ENCODE results near the gene CTDSPL2.
"Not testable (repeated sequence)": the region's sequence is repeated elsewhere in the genome, so short reads cannot be mapped to it uniquely, and the experiment has no call there.

CTDSPL2 gene

DNA sequence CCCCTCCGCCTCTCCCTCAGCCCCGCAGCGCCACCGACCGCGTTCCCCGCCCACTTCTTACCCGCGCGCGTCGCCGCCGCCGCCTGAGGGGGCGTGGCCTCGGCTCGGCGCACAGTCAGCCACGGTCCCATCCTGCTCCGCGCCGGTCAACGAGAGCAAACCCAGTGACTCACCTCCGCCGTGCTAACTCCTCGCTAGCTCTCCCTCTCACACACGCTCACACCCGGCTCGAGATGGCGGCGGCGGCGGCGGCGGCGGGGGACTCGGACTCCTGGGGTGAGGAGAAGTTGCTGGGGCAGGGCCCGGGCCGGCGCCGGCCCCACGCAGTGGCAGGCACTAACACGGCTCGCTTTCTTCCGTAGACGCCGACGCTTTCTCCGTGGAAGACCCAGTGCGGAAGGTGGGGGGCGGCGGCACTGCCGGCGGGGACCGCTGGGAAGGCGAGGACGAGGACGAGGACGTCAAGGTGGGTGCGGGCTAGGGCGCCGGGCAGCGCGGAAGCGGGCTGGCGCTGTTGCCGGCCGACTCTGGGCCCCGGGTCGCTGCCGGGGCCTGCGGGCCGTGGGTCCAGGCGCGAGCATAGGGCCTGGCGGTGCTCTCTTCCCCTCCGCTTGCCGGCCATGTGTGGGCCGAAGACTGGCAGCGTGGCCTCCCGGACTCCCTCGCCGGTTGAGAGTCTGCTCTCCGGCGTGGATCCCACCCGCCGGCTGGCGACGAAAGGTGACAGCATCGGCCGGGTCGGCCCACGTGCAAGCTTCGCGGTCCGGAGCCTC is 109.7 kb downstream of the CTDSPL2 start, which contains the start of gene EIF3J:
TSS of gene EIF3J (plus strand) at position 186 of the 773 bp plus-strand sequence. CDS start at position 234, 48 bp downstream.
- Histone ChIP-seq H3K4me3 (ENCODE audit: low read depth in 1 of 2, low read length in 2 of 2) (peak within 1 kb of the TSS; percentile 91 to 92), H3K27me3 (ENCODE audit: control insufficient read depth in 1 of 2, insufficient read depth in 2 of 2, low read length in 2 of 2) (no peaks in the 10 kb centered on the region), H3K27ac (ENCODE audit: low read depth, low read length) (peak within 1 kb of the TSS; percentile 97), H3K9ac (ENCODE audit: low read depth in 1 of 2, low read length in 2 of 2) (peak within 1 kb of the TSS; percentile 89 to 95), H3K36me3 (ENCODE audit: control insufficient read depth in 1 of 2, insufficient read depth in 2 of 2, low read length in 2 of 2) (peaks cover 3 to 10% of the 10 kb centered on the region in 2 donors), H3K9me3 (ENCODE audit: control insufficient read depth in 1 of 2, low read length in 2 of 2) (no peaks in the 10 kb centered on the region), H3K4me1 (ENCODE audit: control insufficient read depth in 1 of 2, insufficient read depth in 2 of 2, low read length in 2 of 2) (peaks cover 20 to 21% of the 10 kb centered on the region in 2 donors)

GRCh38 chr15:44537735-44538240 is 110.4 kb downstream of the CTDSPL2 start:
- peaks cover 3 to 10% of the 10 kb centered on the region in 2 donors for H3K36me3 ChIP-seq (ENCODE audit: control insufficient read depth in 1 of 2, insufficient read depth in 2 of 2, low read length in 2 of 2)
- H3K4me1 ChIP-seq (ENCODE audit: control insufficient read depth in 1 of 2, insufficient read depth in 2 of 2, low read length in 2 of 2) = peaks cover 20 to 28% of the 10 kb centered on the region in 2 donors
- H3K27ac ChIP-seq (ENCODE audit: low read depth, low read length) = peak overlapping the region; percentile 93
- H3K4me3 ChIP-seq (ENCODE audit: low read depth in 1 of 2, low read length in 2 of 2) = peak overlapping the region; percentile 84 to 89
- H3K27me3 ChIP-seq (ENCODE audit: control insufficient read depth in 1 of 2, insufficient read depth in 2 of 2, low read length in 2 of 2) = no peaks in the 10 kb centered on the region
- peak overlapping the region; percentile 89 to 94 for H3K9ac ChIP-seq (ENCODE audit: low read depth in 1 of 2, low read length in 2 of 2)
- no peaks in the 10 kb centered on the region for H3K9me3 ChIP-seq (ENCODE audit: control insufficient read depth in 1 of 2, low read length in 2 of 2)

GRCh38 chr15:44541282-44541958 is 114.0 kb downstream of the CTDSPL2 start:
- no peaks in the 10 kb centered on the region for H3K9me3 ChIP-seq (ENCODE audit: control insufficient read depth in 1 of 2, low read length in 2 of 2)
- H3K36me3 ChIP-seq (ENCODE audit: control insufficient read depth in 1 of 2, insufficient read depth in 2 of 2, low read length in 2 of 2) = peaks cover 3 to 10% of the 10 kb centered on the region in 2 donors
- H3K9ac ChIP-seq (ENCODE audit: low read depth in 1 of 2, low read length in 2 of 2) = no peak overlapping the region
- H3K4me1 ChIP-seq (ENCODE audit: control insufficient read depth in 1 of 2, insufficient read depth in 2 of 2, low read length in 2 of 2) = peaks cover 12 to 25% of the 10 kb centered on the region in 2 donors
- H3K27ac ChIP-seq (ENCODE audit: low read depth, low read length) = no peak overlapping the region
- H3K27me3 ChIP-seq (ENCODE audit: control insufficient read depth in 1 of 2, insufficient read depth in 2 of 2, low read length in 2 of 2) = no peaks in the 10 kb centered on the region
- no peak overlapping the region for H3K4me3 ChIP-seq (ENCODE audit: low read depth in 1 of 2, low read length in 2 of 2)

- Histone ChIP-seq H3K27me3 (ENCODE audit: control insufficient read depth in 1 of 2, insufficient read depth in 2 of 2, low read length in 2 of 2) (no peaks in the 10 kb centered on the region), H3K9me3 (ENCODE audit: control insufficient read depth in 1 of 2, low read length in 2 of 2) (no peaks in the 10 kb centered on the region), H3K27ac (ENCODE audit: low read depth, low read length) (no peak overlapping the region), H3K36me3 (ENCODE audit: control insufficient read depth in 1 of 2, insufficient read depth in 2 of 2, low read length in 2 of 2) (peaks cover 3 to 10% of the 10 kb centered on the region in 2 donors), H3K4me1 (ENCODE audit: control insufficient read depth in 1 of 2, insufficient read depth in 2 of 2, low read length in 2 of 2) (peaks cover 12 to 25% of the 10 kb centered on the region in 2 donors), H3K9ac (ENCODE audit: low read depth in 1 of 2, low read length in 2 of 2) (no peak overlapping the region), H3K4me3 (ENCODE audit: low read depth in 1 of 2, low read length in 2 of 2) (no peak overlapping the region)
Measured at GRCh38 chr15:44542596-44542995, 115.2 kb downstream of the CTDSPL2 start.

DNA sequence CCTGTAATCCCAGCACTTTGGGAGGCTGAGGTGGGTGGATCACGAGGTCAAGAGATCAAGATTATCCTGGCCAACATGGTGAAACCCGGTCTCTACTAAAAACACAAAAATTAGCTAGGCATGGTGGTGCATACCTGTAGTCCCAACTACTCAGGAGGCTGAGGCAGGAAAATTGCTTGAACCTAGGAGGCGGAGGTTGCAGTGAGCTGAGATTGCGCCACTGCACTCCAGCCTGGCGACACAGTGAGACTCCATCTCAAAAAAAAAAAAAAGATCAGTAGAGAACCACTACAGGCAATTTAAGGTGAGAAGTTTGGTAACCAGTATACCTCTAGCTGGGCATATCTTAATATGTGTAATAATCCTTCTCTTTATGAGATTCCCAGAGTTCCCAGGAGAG is 117.3 kb downstream of the CTDSPL2 start:
- H3K4me3 ChIP-seq (ENCODE audit: low read depth in 1 of 2, low read length in 2 of 2); H3K9ac ChIP-seq (ENCODE audit: low read depth in 1 of 2, low read length in 2 of 2); H3K9me3 ChIP-seq (ENCODE audit: control insufficient read depth in 1 of 2, low read length in 2 of 2); H3K27ac ChIP-seq (ENCODE audit: low read depth, low read length); H3K27me3 ChIP-seq (ENCODE audit: control insufficient read depth in 1 of 2, insufficient read depth in 2 of 2, low read length in 2 of 2): not testable (repeated sequence)
- peaks cover 0 to 16% of the 10 kb centered on the region in 2 donors for H3K4me1 ChIP-seq (ENCODE audit: control insufficient read depth in 1 of 2, insufficient read depth in 2 of 2, low read length in 2 of 2)
- H3K36me3 ChIP-seq (ENCODE audit: control insufficient read depth in 1 of 2, insufficient read depth in 2 of 2, low read length in 2 of 2) = peaks cover 3 to 12% of the 10 kb centered on the region in 2 donors

DNA sequence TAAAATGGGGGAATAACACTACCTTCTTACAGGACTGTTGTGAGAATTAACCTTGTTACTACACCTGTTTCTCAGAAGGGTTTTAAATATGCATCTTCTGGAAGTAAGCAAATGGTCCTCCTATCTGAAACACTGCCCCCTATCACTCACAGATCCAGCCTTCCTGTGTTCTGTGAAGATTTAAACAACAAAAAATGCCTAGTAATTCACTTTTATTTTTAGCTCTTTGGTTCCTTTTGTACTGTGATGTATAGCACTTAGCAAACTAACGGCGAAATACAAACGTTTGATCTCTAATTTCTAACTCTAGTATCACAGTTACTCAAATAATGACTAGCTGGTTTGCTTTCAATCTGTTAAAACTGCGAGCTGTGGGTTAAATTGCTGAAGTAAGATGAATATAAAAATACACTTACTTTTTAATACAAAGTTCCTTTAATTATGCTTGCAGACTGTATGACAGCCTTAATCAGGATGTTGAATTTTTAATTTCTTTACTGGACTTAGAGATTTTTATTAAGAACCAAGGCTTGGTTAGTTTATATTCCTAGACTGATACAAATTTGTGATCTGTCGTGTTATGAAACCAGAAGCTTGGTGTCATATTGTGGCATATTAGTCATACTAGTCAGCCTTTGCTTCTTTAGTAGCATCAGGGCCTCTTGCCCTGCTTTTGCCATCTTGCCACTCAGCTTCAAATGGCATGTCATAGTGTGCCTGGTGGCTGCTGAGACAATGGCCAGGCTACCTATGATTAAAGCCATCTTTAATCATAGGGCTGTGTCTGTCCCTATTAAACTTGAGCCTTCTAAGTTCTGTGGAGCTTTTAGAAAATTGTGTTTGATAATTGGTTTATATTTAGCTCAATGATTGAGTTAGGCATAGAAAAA is 118.7 kb downstream of the CTDSPL2 start:
- H3K9me3 ChIP-seq (ENCODE audit: control insufficient read depth in 1 of 2, low read length in 2 of 2) = no peaks in the 10 kb centered on the region
- peaks cover 0 to 16% of the 10 kb centered on the region in 2 donors for H3K4me1 ChIP-seq (ENCODE audit: control insufficient read depth in 1 of 2, insufficient read depth in 2 of 2, low read length in 2 of 2)
- peaks cover under 1 to 8% of the 10 kb centered on the region in 2 donors for H3K36me3 ChIP-seq (ENCODE audit: control insufficient read depth in 1 of 2, insufficient read depth in 2 of 2, low read length in 2 of 2)
- H3K4me3 ChIP-seq (ENCODE audit: low read depth in 1 of 2, low read length in 2 of 2) = no peak overlapping the region
- no peak overlapping the region for H3K27ac ChIP-seq (ENCODE audit: low read depth, low read length)
- H3K9ac ChIP-seq (ENCODE audit: low read depth in 1 of 2, low read length in 2 of 2) = no peak overlapping the region
- H3K27me3 ChIP-seq (ENCODE audit: control insufficient read depth in 1 of 2, insufficient read depth in 2 of 2, low read length in 2 of 2) = no peaks in the 10 kb centered on the region

- not testable (repeated sequence) for H3K27ac ChIP-seq (ENCODE audit: low read depth, low read length); H3K27me3 ChIP-seq (ENCODE audit: control insufficient read depth in 1 of 2, insufficient read depth in 2 of 2, low read length in 2 of 2); H3K9ac ChIP-seq (ENCODE audit: low read depth in 1 of 2, low read length in 2 of 2); H3K9me3 ChIP-seq (ENCODE audit: control insufficient read depth in 1 of 2, low read length in 2 of 2); H3K4me1 ChIP-seq (ENCODE audit: control insufficient read depth in 1 of 2, insufficient read depth in 2 of 2, low read length in 2 of 2); H3K4me3 ChIP-seq (ENCODE audit: low read depth in 1 of 2, low read length in 2 of 2)
- H3K36me3 ChIP-seq (ENCODE audit: control insufficient read depth in 1 of 2, insufficient read depth in 2 of 2, low read length in 2 of 2) = peaks cover 3 to 21% of the 10 kb centered on the region in 2 donors
Measured at GRCh38 chr15:44549152-44549551, 121.7 kb downstream of the CTDSPL2 start.

DNA sequence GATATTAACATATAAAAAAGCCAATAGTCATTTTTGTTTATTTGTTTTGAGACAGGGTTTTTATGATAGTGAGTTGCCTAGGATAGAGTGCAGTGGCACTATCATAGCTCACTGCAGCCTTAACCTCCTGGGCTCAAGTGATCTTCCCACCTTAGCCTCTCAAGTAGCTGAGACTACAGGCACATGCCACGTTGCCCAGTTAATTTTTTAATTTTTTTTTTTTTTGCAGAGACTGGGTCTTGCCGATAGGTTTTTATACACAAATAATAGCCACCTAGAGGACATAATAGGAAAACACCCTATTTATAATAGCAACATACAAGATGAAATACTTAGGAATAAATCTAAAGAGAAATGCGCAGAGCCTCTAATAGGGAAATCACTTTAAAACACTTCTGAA is 122.8 kb downstream of the CTDSPL2 start:
- Histone ChIP-seq H3K27ac (ENCODE audit: low read depth, low read length) (no peak overlapping the region), H3K9ac (ENCODE audit: low read depth in 1 of 2, low read length in 2 of 2) (no peak overlapping the region), H3K27me3 (ENCODE audit: control insufficient read depth in 1 of 2, insufficient read depth in 2 of 2, low read length in 2 of 2) (no peaks in the 10 kb centered on the region), H3K4me3 (ENCODE audit: low read depth in 1 of 2, low read length in 2 of 2) (no peak overlapping the region), H3K36me3 (ENCODE audit: control insufficient read depth in 1 of 2, insufficient read depth in 2 of 2, low read length in 2 of 2) (peaks cover 13 to 31% of the 10 kb centered on the region in 2 donors), H3K9me3 (ENCODE audit: control insufficient read depth in 1 of 2, low read length in 2 of 2) (no peaks in the 10 kb centered on the region), H3K4me1 (ENCODE audit: control insufficient read depth in 1 of 2, insufficient read depth in 2 of 2, low read length in 2 of 2) (no peaks in the 10 kb centered on the region)

GRCh38 chr15:44550734-44551133 is 123.3 kb downstream of the CTDSPL2 start:
- H3K9ac ChIP-seq (ENCODE audit: low read depth in 1 of 2, low read length in 2 of 2) = no peak overlapping the region
- no peaks in the 10 kb centered on the region for H3K4me1 ChIP-seq (ENCODE audit: control insufficient read depth in 1 of 2, insufficient read depth in 2 of 2, low read length in 2 of 2)
- H3K27ac ChIP-seq (ENCODE audit: low read depth, low read length) = no peak overlapping the region
- no peak overlapping the region for H3K4me3 ChIP-seq (ENCODE audit: low read depth in 1 of 2, low read length in 2 of 2)
- peaks cover 15 to 36% of the 10 kb centered on the region in 2 donors for H3K36me3 ChIP-seq (ENCODE audit: control insufficient read depth in 1 of 2, insufficient read depth in 2 of 2, low read length in 2 of 2)
- H3K27me3 ChIP-seq (ENCODE audit: control insufficient read depth in 1 of 2, insufficient read depth in 2 of 2, low read length in 2 of 2) = no peaks in the 10 kb centered on the region
- H3K9me3 ChIP-seq (ENCODE audit: control insufficient read depth in 1 of 2, low read length in 2 of 2) = no peaks in the 10 kb centered on the region
